Naive thymus-derived CD4-positive, alpha-beta T cell (primary cell): ENCODE data around the gene TMEM33. TPM values are rescaled to one million over a fixed set of nuclear protein-coding genes. Genes with fewer than 3 reads are reported as not detected.

Experiments used
- ATAC-seq: fragments of 150-1000 bp; cut with Tn5 transposase; 2 replicates; pipeline ENCODE4 v1.10.0; 2021; ENCODE audit warnings: mild to moderate bottlenecking, moderate library complexity
- CTCF ChIA-PET: fragments of 350-600 bp; sonication (Branson Sonifier 250); formaldehyde crosslinking; loops from one replicate; lab custom pipeline; 2021; ENCODE audit warnings: antibody characterized with exemption; lab: Charles Lee
- POLR2A ChIA-PET: fragments of 350-600 bp; sonication (Branson Sonifier 250); formaldehyde crosslinking; loops from one replicate; lab custom pipeline; 2021; ENCODE audit warnings: antibody characterized with exemption, inconsistent platforms; lab: Charles Lee
- DNase-seq, 9 donors: peaks; one replicate each; pipeline versions ENCODE4 v3.0.0 to v3.0.0-alpha.2; 2020 to 2022; ENCODE audit warnings: mixed read lengths in 1 of 9
- H3K27ac ChIP-seq: one replicate; pipeline ENCODE4 v1.7.0; 2013; ENCODE audit warnings: mild to moderate bottlenecking, low read depth, low read length, moderate library complexity
- H3K27me3 ChIP-seq, 2 donors: one replicate each; pipeline ENCODE4 v1.7.0; 2013; ENCODE audit warnings: low read length in 2 of 2, mild to moderate bottlenecking in 2 of 2, moderate library complexity in 2 of 2; ENCODE audit not compliant: control insufficient read depth in 2 of 2, insufficient read depth in 2 of 2
- H3K36me3 ChIP-seq, 3 experiments: 1 replicate in 2 of 3; 2 replicates in 1 of 3; pipeline ENCODE4 v1.7.0; 2013; ENCODE audit warnings: low read length in 3 of 3, mild to moderate bottlenecking in 3 of 3, moderate library complexity in 1 of 3; ENCODE audit not compliant: insufficient read depth in 3 of 3, control insufficient read depth in 2 of 3
- H3K4me1 ChIP-seq, 2 donors: one replicate each; pipeline ENCODE4 v1.7.0; 2013; ENCODE audit warnings: low read length in 2 of 2, mild to moderate bottlenecking in 2 of 2, moderate library complexity in 1 of 2; ENCODE audit not compliant: control insufficient read depth in 2 of 2, insufficient read depth in 2 of 2
- H3K4me3 ChIP-seq: 2 replicates; pipeline ENCODE4 v1.7.0; 2013; ENCODE audit warnings: mild to moderate bottlenecking, low read length
- H3K9me3 ChIP-seq, 3 experiments: 1 replicate in 2 of 3; 2 replicates in 1 of 3; pipeline ENCODE4 v1.7.0; 2013; ENCODE audit warnings: low read length in 3 of 3; ENCODE audit not compliant: control insufficient read depth in 2 of 3
- H3K27ac Mint-ChIP-seq, 9 donors: one replicate each; pipeline ENCODE4 v1.8.0; 2020 to 2022; ENCODE audit warnings: mixed read lengths in 9 of 9, mild to moderate bottlenecking in 8 of 9, moderate library complexity in 5 of 9, inconsistent platforms in 2 of 9
- H3K27me3 Mint-ChIP-seq, 5 donors: one replicate each; pipeline ENCODE4 v1.8.0; 2021 to 2022; ENCODE audit warnings: mixed read lengths in 5 of 5, mild to moderate bottlenecking in 1 of 5
- H3K36me3 Mint-ChIP-seq, 5 donors: one replicate each; pipeline ENCODE4 v1.8.0; 2020 to 2022; ENCODE audit warnings: mixed read lengths in 5 of 5, mild to moderate bottlenecking in 3 of 5, inconsistent platforms in 1 of 5
- H3K4me1 Mint-ChIP-seq, 7 donors: one replicate each; pipeline ENCODE4 v1.8.0; 2020 to 2022; ENCODE audit warnings: mixed read lengths in 7 of 7, mild to moderate bottlenecking in 3 of 7, inconsistent platforms in 1 of 7
- H3K4me3 Mint-ChIP-seq, 10 donors: one replicate each; pipeline ENCODE4 v1.8.0; 2020 to 2022; ENCODE audit warnings: mild to moderate bottlenecking in 10 of 10, mixed read lengths in 10 of 10, moderate library complexity in 6 of 10, inconsistent platforms in 2 of 10
- H3K9me3 Mint-ChIP-seq, 11 donors: one replicate each; pipeline ENCODE4 v1.8.0; 2020 to 2022; ENCODE audit warnings: mixed read lengths in 11 of 11, mild to moderate bottlenecking in 4 of 11, inconsistent platforms in 1 of 11, moderate library complexity in 1 of 11
- intact Hi-C, 2 donors: fragments of 100-400 bp; cut with micrococcal nuclease; formaldehyde crosslinking; loops; one replicate each; pipeline ENCODE4 v1.15.1; 2023
- polyA plus RNA-seq, 2 donors: library from polyadenylated mRNA; unstranded; fragments of 300-500 nt; fragmentation: Illumina TruSeq; gene quantifications; one replicate each; pipeline ENCODE4 v1.2.3, GENCODE V29; 2021
- total RNA-seq, 6 experiments: library from RNA in 5 of 6; stranded (reverse) in 5 of 6; gene quantifications; 1 replicate in 5 of 6; 2 replicates in 1 of 6; pipeline ENCODE4 v1.2.3 and lab custom pipeline; 2021 to 2026

TMEM33 gene
- total and polyA plus RNA-seq, 7 experiments from 2014 or later = 14.9 to 61.9 (median 30.9) TPM

DNA sequence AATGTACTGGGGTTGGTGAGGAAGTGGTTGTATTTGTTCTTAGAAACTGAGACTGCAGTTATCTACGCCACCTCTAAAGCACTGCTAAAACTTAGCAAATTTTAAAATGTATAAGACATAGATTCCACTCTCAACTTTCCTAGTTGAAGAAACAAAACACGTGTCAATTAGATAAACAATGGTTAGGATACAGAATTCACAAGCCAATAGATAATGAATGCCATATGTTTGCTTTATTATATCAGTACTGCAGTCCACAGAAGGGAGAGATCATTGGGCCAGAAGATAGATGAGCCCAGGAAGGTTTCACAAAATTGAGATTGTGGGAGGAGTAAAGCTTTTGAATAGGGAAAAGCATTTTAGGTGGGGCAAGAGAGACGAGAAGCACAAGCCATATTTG is 14.3 kb downstream of the TMEM33 start:
- DNase-seq = no peak
- Histone ChIP-seq H3K27ac (no peak overlapping the region), H3K4me3 (no peak overlapping the region), H3K9me3 (no peaks in the 10 kb centered on the region), H3K4me1 (no peaks in the 10 kb centered on the region), H3K27me3 (no peaks in the 10 kb centered on the region), H3K36me3 (peaks cover 14 to 66% (median 14%) of the 10 kb centered on the region in 3 experiments)
- no peaks in the 10 kb centered on the region for H3K27me3 Mint-ChIP-seq
- peaks cover 0 to 15% (median 4%) of the 10 kb centered on the region in 7 donors for H3K4me1 Mint-ChIP-seq
- ATAC-seq = no peak
- H3K4me3 Mint-ChIP-seq = no peak overlapping the region
- intact Hi-C loops = no loop called here
- peak overlapping the region in 1 of 9 donors; percentile 1 for H3K27ac Mint-ChIP-seq
- CTCF ChIA-PET = no interaction called here
- POLR2A ChIA-PET = no interaction called here
- H3K36me3 Mint-ChIP-seq = peaks cover 7 to 50% (median 19%) of the 10 kb centered on the region in 5 donors
- no peaks in the 10 kb centered on the region for H3K9me3 Mint-ChIP-seq

- no peak overlapping the region for H3K27ac Mint-ChIP-seq
- H3K27ac ChIP-seq = no peak overlapping the region
- ATAC-seq (no peak), DNase-seq (peak in 1 of 9 donors; percentile 28)
- intact Hi-C loops = loop anchor here (5.0 kb wide), 2 partner anchors 325 to 565 kb away; no protein-coding TSS in a partner anchor
- H3K36me3 Mint-ChIP-seq = peaks cover 3 to 15% (median 5%) of the 10 kb centered on the region in 5 donors
- H3K4me3 ChIP-seq = no peak overlapping the region
- no peaks in the 10 kb centered on the region for H3K9me3 Mint-ChIP-seq
- ChIA-PET CTCF (interaction anchor here (0.6 kb wide), 1 partner anchor 816 kb away, joined by 4 read pairs; no protein-coding TSS in a partner anchor), POLR2A (no interaction called here)
- no peak overlapping the region for H3K4me3 Mint-ChIP-seq
- peaks cover 0 to 3% (median 0%) of the 10 kb centered on the region in 7 donors for H3K4me1 Mint-ChIP-seq
- H3K27me3 ChIP-seq = no peaks in the 10 kb centered on the region
- no peaks in the 10 kb centered on the region for H3K4me1 ChIP-seq
- no peaks in the 10 kb centered on the region for H3K9me3 ChIP-seq
- H3K27me3 Mint-ChIP-seq = no peaks in the 10 kb centered on the region
- peaks cover 3 to 19% (median 3%) of the 10 kb centered on the region in 3 experiments for H3K36me3 ChIP-seq
Measured at GRCh38 chr4:41957634-41958033, 22.4 kb downstream of the TMEM33 start.

DNA sequence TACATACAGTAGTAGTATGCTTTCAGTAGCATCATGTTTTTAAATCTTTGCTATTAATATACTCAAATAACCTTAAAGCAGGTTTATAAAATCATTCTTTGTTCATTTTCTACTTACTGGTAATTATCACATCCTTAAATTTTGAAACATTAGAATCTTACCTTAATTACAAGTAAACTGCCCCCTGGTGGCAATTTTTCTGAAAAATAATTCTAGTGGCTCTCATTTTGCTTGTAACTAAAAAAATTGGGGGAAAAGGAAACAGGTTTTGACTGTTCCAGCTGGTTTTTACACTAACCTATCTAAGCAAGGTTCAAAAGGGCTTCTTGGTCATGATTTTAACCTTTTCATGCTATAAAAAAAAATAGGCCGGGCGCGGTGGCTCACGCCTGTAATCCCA is 27.9 kb downstream of the TMEM33 start:
- Histone ChIP-seq H3K36me3 (no peaks in the 10 kb centered on the region), H3K4me1 (no peaks in the 10 kb centered on the region), H3K4me3 (no peak overlapping the region), H3K9me3 (no peaks in the 10 kb centered on the region), H3K27me3 (no peaks in the 10 kb centered on the region), H3K27ac (no peak overlapping the region)
- ChIA-PET POLR2A (no interaction called here), CTCF (interaction anchor here (0.8 kb wide), 1 partner anchor 317 kb away, joined by 3 read pairs; no protein-coding TSS in a partner anchor)
- H3K4me1 Mint-ChIP-seq = no peaks in the 10 kb centered on the region
- H3K27me3 Mint-ChIP-seq = no peaks in the 10 kb centered on the region
- DNase-seq = peak in 3 of 9 donors; percentile 5 to 13 (median 7)
- intact Hi-C loops = no loop called here
- H3K27ac Mint-ChIP-seq = no peak overlapping the region
- H3K4me3 Mint-ChIP-seq = no peak overlapping the region
- no peak for ATAC-seq
- H3K36me3 Mint-ChIP-seq = peaks cover 0 to 4% (median 2%) of the 10 kb centered on the region in 5 donors
- peaks cover under 1 to 5% (median 2%) of the 10 kb centered on the region in 11 donors for H3K9me3 Mint-ChIP-seq

DNA sequence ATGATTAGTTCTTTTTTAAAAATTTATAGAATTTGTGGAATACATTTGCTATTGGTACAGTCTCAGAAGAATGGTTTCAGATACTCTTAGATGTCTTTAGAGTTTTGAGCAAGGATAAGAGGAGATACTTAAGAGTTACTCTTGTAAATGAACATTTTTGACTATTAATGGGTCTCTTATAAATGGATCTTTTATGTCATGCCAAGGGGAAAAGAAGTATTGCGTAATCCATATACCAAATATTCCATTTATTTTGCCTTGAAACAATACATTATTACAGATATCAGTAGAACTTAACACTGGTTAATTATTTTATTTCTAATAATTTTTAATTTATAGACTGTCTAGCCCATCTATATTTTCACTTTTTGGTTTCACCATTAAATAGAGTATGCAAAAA is 29.2 kb downstream of the TMEM33 start:
- H3K27me3 Mint-ChIP-seq = no peaks in the 10 kb centered on the region
- Histone ChIP-seq H3K36me3 (no peaks in the 10 kb centered on the region), H3K27me3 (no peaks in the 10 kb centered on the region), H3K27ac (no peak overlapping the region), H3K9me3 (peaks cover 0 to 8% (median 0%) of the 10 kb centered on the region in 3 experiments), H3K4me3 (no peak overlapping the region), H3K4me1 (no peaks in the 10 kb centered on the region)
- H3K9me3 Mint-ChIP-seq = peaks cover 5 to 18% (median 8%) of the 10 kb centered on the region in 11 donors
- intact Hi-C loops = no loop called here
- DNase-seq (no peak), ATAC-seq (no peak)
- H3K4me3 Mint-ChIP-seq = no peak overlapping the region
- no peaks in the 10 kb centered on the region for H3K4me1 Mint-ChIP-seq
- POLR2A ChIA-PET = no interaction called here
- H3K36me3 Mint-ChIP-seq = peaks cover 0 to 10% (median 5%) of the 10 kb centered on the region in 5 donors
- H3K27ac Mint-ChIP-seq = no peak overlapping the region
- CTCF ChIA-PET = no interaction called here

- no peak overlapping the region for H3K4me3 ChIP-seq
- POLR2A ChIA-PET = no interaction called here
- ATAC-seq = no peak
- intact Hi-C loops = no loop called here
- H3K36me3 Mint-ChIP-seq = peaks cover 5 to 10% (median 7%) of the 10 kb centered on the region in 5 donors
- peaks cover 5 to 28% (median 9%) of the 10 kb centered on the region in 11 donors for H3K9me3 Mint-ChIP-seq
- no peak for DNase-seq
- H3K36me3 ChIP-seq = no peaks in the 10 kb centered on the region
- H3K4me3 Mint-ChIP-seq = no peak overlapping the region
- H3K27ac ChIP-seq = no peak overlapping the region
- H3K4me1 Mint-ChIP-seq = no peaks in the 10 kb centered on the region
- H3K27me3 ChIP-seq = no peaks in the 10 kb centered on the region
- peaks cover 0 to 7% (median 6%) of the 10 kb centered on the region in 5 donors for H3K27me3 Mint-ChIP-seq
- H3K27ac Mint-ChIP-seq = no peak overlapping the region
- H3K9me3 ChIP-seq = peaks cover 0 to 8% (median 0%) of the 10 kb centered on the region in 3 experiments
- CTCF ChIA-PET = interaction anchor here (0.6 kb wide), 1 partner anchor 105 kb away, joined by 3 read pairs; no protein-coding TSS in a partner anchor
- no peaks in the 10 kb centered on the region for H3K4me1 ChIP-seq
Measured at GRCh38 chr4:41967392-41967791, 32.2 kb downstream of the TMEM33 start.

- H3K4me3 ChIP-seq = no peak overlapping the region
- no peak overlapping the region for H3K27ac ChIP-seq
- no peaks in the 10 kb centered on the region for H3K4me1 Mint-ChIP-seq
- intact Hi-C loops = no loop called here
- ATAC-seq (no peak), DNase-seq (no peak)
- ChIA-PET POLR2A (no interaction called here), CTCF (no interaction called here)
- peaks cover 5 to 10% (median 7%) of the 10 kb centered on the region in 5 donors for H3K36me3 Mint-ChIP-seq
- H3K27ac Mint-ChIP-seq = no peak overlapping the region
- H3K4me3 Mint-ChIP-seq = no peak overlapping the region
- H3K9me3 Mint-ChIP-seq = peaks cover 5 to 28% (median 10%) of the 10 kb centered on the region in 11 donors
- H3K27me3 ChIP-seq = no peaks in the 10 kb centered on the region
- peaks cover 0 to 8% (median 0%) of the 10 kb centered on the region in 3 experiments for H3K9me3 ChIP-seq
- no peaks in the 10 kb centered on the region for H3K4me1 ChIP-seq
- H3K27me3 Mint-ChIP-seq = peaks cover 0 to 9% (median 7%) of the 10 kb centered on the region in 5 donors
- no peaks in the 10 kb centered on the region for H3K36me3 ChIP-seq
Measured at GRCh38 chr4:41969671-41970070, 34.4 kb downstream of the TMEM33 start.

DNA sequence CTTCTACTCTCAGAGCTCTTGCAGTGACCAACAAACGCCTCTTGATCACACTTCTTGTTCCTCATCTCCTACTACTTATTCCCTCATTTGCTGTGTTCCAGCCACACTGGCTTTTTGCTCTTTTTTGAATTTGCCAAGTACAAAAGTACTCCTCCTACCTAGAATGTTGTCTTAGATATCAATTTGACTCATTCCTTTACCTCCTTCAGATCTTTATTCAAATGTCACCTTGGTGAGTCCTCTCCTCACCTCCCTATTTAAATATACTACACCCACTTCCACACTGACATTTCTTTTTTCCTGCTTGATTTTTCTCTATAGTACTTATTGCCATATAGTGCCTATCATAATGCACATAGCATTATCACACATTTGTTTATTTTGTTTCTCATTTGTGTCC is 40.1 kb downstream of the TMEM33 start:
- H3K27ac ChIP-seq = no peak overlapping the region
- Mint-ChIP-seq H3K27me3 (peaks cover 0 to 23% (median 8%) of the 10 kb centered on the region in 5 donors), H3K4me1 (no peaks in the 10 kb centered on the region), H3K36me3 (peaks cover 0 to 7% (median 0%) of the 10 kb centered on the region in 5 donors), H3K27ac (no peak overlapping the region), H3K9me3 (peaks cover 0 to 5% (median 1%) of the 10 kb centered on the region in 11 donors), H3K4me3 (no peak overlapping the region)
- H3K9me3 ChIP-seq = no peaks in the 10 kb centered on the region
- intact Hi-C loops = no loop called here
- no peak for DNase-seq
- POLR2A ChIA-PET = no interaction called here
- H3K4me1 ChIP-seq = no peaks in the 10 kb centered on the region
- no peaks in the 10 kb centered on the region for H3K36me3 ChIP-seq
- H3K4me3 ChIP-seq = no peak overlapping the region
- ATAC-seq = no peak
- CTCF ChIA-PET = no interaction called here
- no peaks in the 10 kb centered on the region for H3K27me3 ChIP-seq
